Stomach (tissue), 4 donors: ENCODE results near the gene TTBK2.

Source experiments
- EP300 ChIP-seq: sonication (generic); formaldehyde crosslinking; IDR thresholded peaks from one replicate; pipeline ENCODE4 v1.6.1; 2017; ENCODE audit warnings: antibody characterized with exemption
- POLR2A ChIP-seq, 4 donors: fragments of 450-650 bp; IDR thresholded peaks; one replicate each; pipeline ENCODE4 v1.6.1; 2016; ENCODE audit warnings: antibody characterized with exemption in 4 of 4, control low read depth in 2 of 4, mild to moderate bottlenecking in 1 of 4, moderate library complexity in 1 of 4
- TF ChIP-seq, protein P1 (sequence below), 7 experiments: fragments of 450-650 bp in 4 of 7; fragments of 200-600 bp in 3 of 7; sonication (generic) in 3 of 7; IDR thresholded peaks; one replicate each; pipeline ENCODE4 v1.5.1; 2016 to 2019; ENCODE audit warnings: antibody characterized with exemption in 7 of 7, control low read depth in 2 of 7, mild to moderate bottlenecking in 1 of 7

DNA sequence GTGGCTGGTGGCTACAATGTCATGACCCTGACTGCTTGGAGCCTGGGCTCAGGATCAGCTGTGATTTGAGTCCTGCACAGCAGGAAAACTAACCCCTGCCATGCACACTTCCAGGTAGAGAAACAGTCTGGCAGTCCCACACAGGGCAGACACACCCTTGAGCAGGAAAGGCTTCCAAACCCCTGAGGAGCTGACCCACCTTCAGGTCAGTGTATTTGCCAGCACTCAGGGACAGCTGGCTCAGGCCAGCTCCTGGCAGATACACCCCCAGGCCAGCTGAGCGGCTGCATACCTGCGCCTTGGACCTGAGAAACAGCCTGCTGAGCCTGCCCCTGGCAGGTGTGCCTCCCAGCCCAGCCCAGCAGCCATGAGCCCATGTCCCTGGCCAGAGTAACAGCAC lies 161.5 kb downstream of the TTBK2 start:
- TF ChIP-seq, protein P1, sequence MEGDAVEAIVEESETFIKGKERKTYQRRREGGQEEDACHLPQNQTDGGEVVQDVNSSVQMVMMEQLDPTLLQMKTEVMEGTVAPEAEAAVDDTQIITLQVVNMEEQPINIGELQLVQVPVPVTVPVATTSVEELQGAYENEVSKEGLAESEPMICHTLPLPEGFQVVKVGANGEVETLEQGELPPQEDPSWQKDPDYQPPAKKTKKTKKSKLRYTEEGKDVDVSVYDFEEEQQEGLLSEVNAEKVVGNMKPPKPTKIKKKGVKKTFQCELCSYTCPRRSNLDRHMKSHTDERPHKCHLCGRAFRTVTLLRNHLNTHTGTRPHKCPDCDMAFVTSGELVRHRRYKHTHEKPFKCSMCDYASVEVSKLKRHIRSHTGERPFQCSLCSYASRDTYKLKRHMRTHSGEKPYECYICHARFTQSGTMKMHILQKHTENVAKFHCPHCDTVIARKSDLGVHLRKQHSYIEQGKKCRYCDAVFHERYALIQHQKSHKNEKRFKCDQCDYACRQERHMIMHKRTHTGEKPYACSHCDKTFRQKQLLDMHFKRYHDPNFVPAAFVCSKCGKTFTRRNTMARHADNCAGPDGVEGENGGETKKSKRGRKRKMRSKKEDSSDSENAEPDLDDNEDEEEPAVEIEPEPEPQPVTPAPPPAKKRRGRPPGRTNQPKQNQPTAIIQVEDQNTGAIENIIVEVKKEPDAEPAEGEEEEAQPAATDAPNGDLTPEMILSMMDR (IDR thresholded peaks at IDR 0.05): no peak
- no peak for TF ChIP-seq POLR2A (IDR thresholded peaks at IDR 0.05)
- no peak for TF ChIP-seq EP300
